GM12891 (cell line): Measurements from ENCODE around the gene CLPTM1.
"Not testable (repeated sequence)": the region's sequence is repeated elsewhere in the genome, so short reads cannot be mapped to it uniquely, and the experiment has no call there.

ENCODE experiments used
- POLR2A ChIP-seq: IDR thresholded peaks from 2 replicates; pipeline ENCODE4 v1.6.1; 2011; ENCODE audit warnings: low read depth, low read length, control low read depth
- TAF1 ChIP-seq: IDR thresholded peaks from 2 replicates; pipeline ENCODE4 v1.6.1; 2011; ENCODE audit warnings: low read depth, low read length, control low read depth

DNA sequence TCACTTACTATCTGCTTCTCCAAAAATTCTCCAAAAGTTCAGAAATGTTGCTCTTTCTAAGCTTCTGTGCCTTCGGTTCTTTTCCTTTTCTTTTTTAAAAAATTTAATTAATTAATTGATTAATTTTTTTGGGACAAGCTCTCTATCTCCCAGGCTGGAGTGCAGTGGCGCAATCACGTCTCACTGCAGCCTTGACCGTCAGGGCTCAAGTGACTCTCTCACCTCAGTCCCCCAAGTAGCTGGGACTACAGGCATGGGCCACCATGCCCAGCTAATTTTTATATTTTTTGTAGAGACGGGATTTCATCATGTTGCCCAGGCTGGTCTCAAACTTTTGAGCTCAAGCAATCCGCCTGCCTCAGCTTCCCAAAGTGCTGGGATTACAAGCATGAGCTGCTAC lies 16.3 kb downstream of the CLPTM1 start:
- not testable (repeated sequence) for TF ChIP-seq POLR2A, TAF1
